COLO668 (cell line): Measurements from ENCODE around the gene IL17RE.

Source experiments
- DNase-seq: peaks from one replicate; lab custom pipeline; 2025; ENCODE audit not compliant: unreplicated experiment; lab: John Stamatoyannopoulos, UW

Gene IL17RE

DNA sequence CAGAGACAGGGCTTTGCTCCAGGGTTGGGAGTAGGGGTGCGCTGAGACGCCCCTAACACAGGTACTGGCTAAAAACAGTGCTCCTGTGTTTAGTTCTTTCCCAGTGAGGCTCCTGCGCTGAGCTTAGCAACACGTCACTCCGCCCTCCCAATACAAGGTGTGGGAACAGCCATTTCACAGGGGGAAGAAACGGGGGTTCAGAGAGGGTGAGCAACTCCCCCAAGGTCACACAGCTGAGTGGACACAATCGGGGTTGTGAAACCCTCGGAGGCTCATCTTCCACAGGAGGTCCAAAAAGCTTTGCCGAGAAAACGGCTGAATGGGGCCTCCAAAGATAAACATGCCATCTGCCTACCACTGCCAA, 48.9 kb downstream of the IL17RE start:
- DNase-seq, result peak; percentile 22

DNA sequence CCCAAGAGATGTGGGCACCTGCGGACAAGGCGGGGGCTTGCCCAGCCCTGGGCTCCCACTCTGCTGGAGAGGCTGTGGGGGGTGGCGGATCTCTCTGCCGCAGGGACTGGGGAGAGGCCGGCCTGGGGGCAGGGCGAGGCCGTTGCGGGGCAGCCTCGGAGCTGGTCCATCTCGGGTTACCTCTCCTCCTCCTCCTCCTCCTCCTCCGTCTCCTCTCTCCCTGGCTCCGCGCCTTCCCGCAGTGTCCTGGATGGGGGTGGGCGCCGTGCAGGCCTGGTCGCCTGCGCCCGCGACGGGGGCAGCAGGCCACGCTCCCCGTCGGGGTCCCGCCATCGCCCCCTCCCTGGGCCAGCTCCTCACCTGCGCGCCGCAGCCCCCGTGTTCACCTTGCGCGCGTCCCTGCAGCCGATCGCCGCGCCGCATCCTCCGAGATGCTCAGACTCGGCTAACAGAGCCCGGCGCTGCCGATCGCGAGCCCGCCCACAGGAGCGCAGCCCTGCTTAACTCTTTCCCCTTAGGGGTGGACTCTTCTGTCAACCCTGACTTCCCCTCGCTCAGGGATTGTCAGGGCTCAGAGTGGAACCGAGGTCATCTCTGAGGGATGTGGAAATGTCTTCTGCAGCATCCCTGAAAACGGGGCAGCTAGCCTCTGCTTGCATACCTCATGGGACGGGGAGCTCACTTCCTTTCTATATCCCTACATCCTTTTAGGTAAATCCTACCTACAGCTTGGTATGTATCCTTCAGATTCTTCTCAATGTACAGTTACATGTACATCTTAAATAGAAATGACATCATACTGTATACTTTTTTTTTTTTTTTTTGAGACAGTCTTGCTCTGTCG, 49.5 kb downstream of the IL17RE start, which contains the start of gene PRRT3:
TSS of gene PRRT3 (minus strand) at position 447 of the 844 bp plus-strand sequence. CDS start 2,293 bp downstream, outside the sequence.
- peak; percentile 68 for DNase-seq

DNA sequence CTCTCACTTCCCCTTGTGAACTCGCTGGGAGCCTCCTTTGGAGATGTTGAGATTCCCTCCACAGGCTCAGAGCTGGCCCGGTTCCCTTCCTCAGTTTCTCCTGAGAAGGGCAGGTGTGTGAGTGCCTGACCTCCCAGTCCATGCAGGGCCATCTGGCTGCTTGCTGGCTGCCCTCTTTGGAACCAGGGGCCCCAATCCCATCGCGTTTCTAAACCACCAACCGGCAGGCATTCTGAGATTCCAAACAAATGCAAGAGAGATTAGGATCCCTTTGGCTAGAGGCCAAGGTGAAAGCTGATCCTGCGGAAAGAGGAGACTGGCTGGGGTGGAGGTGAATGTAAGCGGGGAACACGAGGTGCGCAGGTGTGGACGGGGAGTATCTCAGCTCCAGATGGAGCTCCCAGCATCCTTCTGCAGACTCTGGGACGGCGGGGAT, 52.4 kb downstream of the IL17RE start:
- DNase-seq, result peak; percentile 87

DNA sequence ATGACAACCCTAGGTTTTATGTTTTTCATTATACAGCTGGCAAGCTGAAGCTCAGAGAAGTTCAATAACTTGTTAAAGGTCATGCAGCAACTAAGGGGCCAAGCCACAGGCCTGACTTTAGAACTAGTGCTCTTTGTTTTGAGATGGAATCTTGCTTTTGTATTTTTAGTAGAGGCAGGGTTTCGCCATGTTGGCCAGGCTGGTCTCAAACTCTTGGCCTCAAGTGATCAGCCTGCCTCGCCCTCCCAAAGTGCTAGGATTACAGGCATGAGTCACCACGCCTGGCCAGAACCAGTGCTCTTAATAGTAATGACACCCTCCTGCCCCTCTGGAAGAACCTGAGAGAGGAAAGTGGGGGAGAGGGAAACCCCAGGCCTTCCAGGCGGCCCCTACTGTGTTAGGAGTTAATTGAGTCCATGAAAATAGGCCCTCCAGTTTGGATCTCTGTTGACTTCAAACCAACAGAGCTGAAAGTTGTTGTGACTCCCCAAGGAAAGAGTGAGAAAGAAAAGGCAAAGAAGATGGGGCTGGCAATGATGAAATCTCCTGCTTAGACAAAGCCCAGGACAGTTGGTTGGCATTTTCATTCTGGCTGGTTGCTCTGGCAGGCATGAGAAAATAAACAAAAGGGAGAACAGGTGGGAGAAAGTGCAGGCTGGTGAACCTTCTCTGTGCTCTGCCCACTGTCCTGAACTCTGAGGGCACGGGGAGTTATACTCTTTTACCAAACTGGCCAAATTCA, 53.1 kb downstream of the IL17RE start:
- DNase-seq, result peak; percentile 8

DNA sequence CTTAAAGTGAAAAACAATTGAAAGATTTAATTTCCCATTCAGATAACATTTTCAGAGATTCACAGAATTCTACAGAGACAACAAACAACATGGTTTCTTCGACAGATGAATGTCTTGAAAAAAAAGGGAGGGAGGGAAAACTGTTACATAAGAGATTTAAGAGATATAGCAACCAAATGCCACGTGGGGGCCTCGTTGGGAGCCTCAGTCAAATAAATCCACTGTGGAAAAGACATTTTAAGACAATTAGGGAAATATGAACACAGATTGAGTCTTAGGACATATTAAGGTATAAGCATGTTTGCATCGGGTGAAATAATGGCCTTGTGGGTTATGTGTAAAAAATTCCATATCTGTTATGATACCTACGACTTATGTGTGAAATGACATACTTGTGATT, 54.6 kb downstream of the IL17RE start:
- no peak for DNase-seq

DNA sequence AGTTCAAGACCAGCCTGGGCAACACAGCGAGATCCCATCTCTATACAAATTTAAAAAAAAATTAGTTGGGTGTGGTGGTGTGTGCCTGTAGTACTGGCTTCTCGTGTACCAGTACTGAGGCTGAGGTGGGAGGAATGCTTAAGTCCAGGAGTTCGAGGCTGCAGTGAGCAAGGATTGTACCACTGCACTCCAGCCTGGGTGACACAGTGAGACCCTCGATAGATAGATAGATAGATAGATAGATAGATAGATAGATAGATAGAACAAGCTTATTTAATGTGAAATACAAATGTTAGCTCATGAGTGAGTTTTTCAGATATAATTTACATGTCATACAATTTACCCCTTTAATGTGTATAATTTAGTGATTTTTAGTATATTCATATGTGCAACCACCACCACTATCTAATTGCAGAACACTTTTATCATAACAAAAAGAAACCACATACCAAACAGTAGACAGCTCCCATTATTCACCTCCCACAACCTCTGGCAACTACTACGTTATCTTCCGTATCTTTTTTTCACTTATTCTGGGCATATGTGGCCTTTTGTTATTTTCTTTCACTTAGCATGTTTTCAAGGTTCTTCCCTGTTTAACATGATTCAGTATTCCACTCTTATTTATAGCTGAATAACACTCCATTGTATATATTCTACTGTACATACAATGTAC, 62.7 kb downstream of the IL17RE start:
- no peak for DNase-seq
